Astrocyte (in vitro differentiated cells and primary cell): ENCODE data around the gene HLA-F. TPM values are rescaled to one million over a fixed set of nuclear protein-coding genes. Genes with fewer than 3 reads are reported as not detected.

Experiments
- DNase-seq: peaks from one replicate; pipeline ENCODE4 v3.0.0-alpha.2; 2010; ENCODE audit warnings: low read depth
- FAIRE-seq: peaks from 2 replicates; lab custom pipeline; 2011; peaks lifted over from hg19 to GRCh38; lab: Jason Lieb, UNC
- H2AFZ ChIP-seq: 2 replicates; pipeline ENCODE4 v1.6.0; 2012; ENCODE audit warnings: low read depth, low read length, inconsistent platforms
- H3K27ac ChIP-seq: 2 replicates; pipeline ENCODE4 v1.5.1; 2011; ENCODE audit warnings: low read depth, low read length, inconsistent platforms
- H3K27me3 ChIP-seq: 2 replicates; pipeline ENCODE4 v1.6.0; 2011; ENCODE audit warnings: low read length, inconsistent platforms; ENCODE audit not compliant: insufficient read depth
- H3K36me3 ChIP-seq: 2 replicates; pipeline ENCODE4 v1.5.1; 2011; ENCODE audit warnings: low read length, inconsistent platforms; ENCODE audit not compliant: insufficient read depth
- H3K4me1 ChIP-seq: 2 replicates; pipeline ENCODE4 v1.5.1; 2011; ENCODE audit warnings: low read length, inconsistent platforms; ENCODE audit not compliant: insufficient read depth
- H3K4me2 ChIP-seq: 2 replicates; pipeline ENCODE4 v1.6.0; 2012; ENCODE audit warnings: low read length, inconsistent platforms
- H3K4me3 ChIP-seq: 2 replicates; pipeline ENCODE4 v1.5.1; 2011; ENCODE audit warnings: low read depth, mild to moderate bottlenecking, low read length, inconsistent platforms; ENCODE audit not compliant: insufficient read depth
- H3K79me2 ChIP-seq: 2 replicates; pipeline ENCODE4 v1.6.0; 2012; ENCODE audit warnings: mild to moderate bottlenecking, low read length, inconsistent platforms; ENCODE audit not compliant: insufficient read depth
- H3K9ac ChIP-seq: 2 replicates; pipeline ENCODE4 v1.6.0; 2012; ENCODE audit warnings: mild to moderate bottlenecking, low read length, inconsistent platforms
- H3K9me3 ChIP-seq: 2 replicates; pipeline ENCODE4 v1.5.1; 2012; ENCODE audit warnings: low read depth, mild to moderate bottlenecking, low read length, inconsistent platforms; ENCODE audit not compliant: insufficient read depth
- H4K20me1 ChIP-seq: 2 replicates; pipeline ENCODE4 v1.6.0; 2012; ENCODE audit warnings: low read length, inconsistent platforms; ENCODE audit not compliant: insufficient read depth
- H3K27ac Mint-ChIP-seq: one replicate; pipeline ENCODE4 v1.8.0; 2021; ENCODE audit warnings: mild to moderate bottlenecking, mixed read lengths; ENCODE audit not compliant: unreplicated experiment
- H3K27me3 Mint-ChIP-seq: one replicate; pipeline ENCODE4 v1.8.0; 2021; ENCODE audit warnings: low read depth, mixed read lengths; ENCODE audit not compliant: unreplicated experiment
- H3K36me3 Mint-ChIP-seq: one replicate; pipeline ENCODE4 v1.8.0; 2021; ENCODE audit warnings: low read depth, mixed read lengths; ENCODE audit not compliant: unreplicated experiment
- H3K4me1 Mint-ChIP-seq: one replicate; pipeline ENCODE4 v1.8.0; 2021; ENCODE audit warnings: low read depth, mixed read lengths; ENCODE audit not compliant: unreplicated experiment
- H3K4me3 Mint-ChIP-seq: one replicate; pipeline ENCODE4 v1.8.0; 2021; ENCODE audit warnings: mild to moderate bottlenecking, moderate library complexity, mixed read lengths; ENCODE audit not compliant: unreplicated experiment
- H3K9me3 Mint-ChIP-seq: one replicate; pipeline ENCODE4 v1.8.0; 2021; ENCODE audit warnings: mild to moderate bottlenecking, mixed read lengths; ENCODE audit not compliant: unreplicated experiment
- CTCF ChIP-seq: IDR thresholded peaks from 2 replicates; pipeline ENCODE4 v1.5.1; 2011; ENCODE audit warnings: low read depth, mild to moderate bottlenecking, inconsistent platforms, low read length, moderate library complexity; ENCODE audit not compliant: insufficient read depth
- EZH2 ChIP-seq: IDR thresholded peaks from 2 replicates; pipeline ENCODE4 v1.6.1; 2012; ENCODE audit warnings: mild to moderate bottlenecking, low read length, inconsistent platforms; ENCODE audit not compliant: insufficient read depth
- total RNA-seq: library from RNA; stranded (reverse); gene quantifications from 2 replicates; pipeline ENCODE4 v1.2.1, GENCODE V29; 2021

The HLA-F gene
- total RNA-seq, 1 donor from 2014 or later, result 7.4 TPM

GRCh38 chr6:29753309-29753644 lies 30.0 kb downstream of the HLA-F start:
- Mint-ChIP-seq H3K36me3 (no peaks in the 10 kb centered on the region), H3K4me1 (peaks cover 3% of the 10 kb centered on the region), H3K9me3 (peaks cover 3% of the 10 kb centered on the region), H3K27me3 (peaks cover 36% of the 10 kb centered on the region), H3K4me3 (peak overlapping the region; percentile 93), H3K27ac (peak overlapping the region; percentile 66)
- Histone ChIP-seq H3K27ac (no peak overlapping the region), H4K20me1 (no peaks in the 10 kb centered on the region), H2AFZ (peak overlapping the region; percentile 90), H3K4me1 (peaks cover 12% of the 10 kb centered on the region), H3K9ac (peak overlapping the region; percentile 72), H3K79me2 (no peaks in the 10 kb centered on the region), H3K36me3 (no peaks in the 10 kb centered on the region), H3K27me3 (peaks cover 16% of the 10 kb centered on the region), H3K4me3 (peak overlapping the region; percentile 73), H3K9me3 (no peaks in the 10 kb centered on the region), H3K4me2 (peak overlapping the region; percentile 95)
- no peak for TF ChIP-seq EZH2
- TF ChIP-seq CTCF, result no peak
- no peak for DNase-seq
- no peak for FAIRE-seq

GRCh38 chr6:29755295-29755871 lies 32.1 kb downstream of the HLA-F start:
- Histone ChIP-seq H4K20me1 (no peaks in the 10 kb centered on the region), H3K4me2 (no peak overlapping the region)
- FAIRE-seq, result no peak

More at GRCh38 chr6:29755295-29755871, 32.1 kb downstream of the HLA-F start:
- Histone ChIP-seq H3K4me1 (peaks cover 7% of the 10 kb centered on the region), H3K79me2 (no peaks in the 10 kb centered on the region), H3K27me3 (peaks cover 14% of the 10 kb centered on the region), H3K9me3 (no peaks in the 10 kb centered on the region), H2AFZ (no peak overlapping the region), H3K27ac (no peak overlapping the region), H3K36me3 (no peaks in the 10 kb centered on the region), H3K9ac (no peak overlapping the region), H3K4me3 (no peak overlapping the region)
- Mint-ChIP-seq H3K27ac (no peak overlapping the region), H3K4me3 (no peak overlapping the region), H3K36me3 (no peaks in the 10 kb centered on the region), H3K27me3 (peaks cover 24% of the 10 kb centered on the region), H3K4me1 (no peaks in the 10 kb centered on the region), H3K9me3 (peaks cover 3% of the 10 kb centered on the region)
- DNase-seq, result no peak
- TF ChIP-seq EZH2 (no peak), CTCF (no peak)
